Panc1 (cell line): ENCODE data around the gene DTD1. TPM values are rescaled to one million over a fixed set of nuclear protein-coding genes. Genes with fewer than 3 reads are reported as not detected.

Experiments used
- ATAC-seq: fragments of 200-7000 bp; cut with Tn5 transposase; 2 replicates; pipeline ENCODE4 v1.9.1; 2020; ENCODE audit warnings: mild to moderate bottlenecking, moderate library complexity
- BruUV-seq: library from RNA; stranded (reverse); fragments of 400-500 nt; replicated peaks from 2 replicates; lab custom pipeline; 2021; lab: Mats Ljungman, UMichigan
- CTCF ChIA-PET: fragments of 300-600 bp; sonication (Branson Sonifier 250); formaldehyde crosslinking; loops from one replicate; lab custom pipeline; 2022; ENCODE audit warnings: antibody characterized with exemption; lab: Charles Lee
- POLR2A ChIA-PET: fragments of 300-600 bp; sonication (Branson Sonifier 250); formaldehyde crosslinking; loops from one replicate; lab custom pipeline; 2022; ENCODE audit warnings: antibody characterized with exemption; lab: Charles Lee
- DNase-seq: peaks from one replicate; pipeline ENCODE4 v3.0.0-alpha.2; 2010; ENCODE audit warnings: low read depth, low spot score
- H3K27ac ChIP-seq: 2 replicates; pipeline ENCODE4 v1.5.1; 2011; ENCODE audit warnings: mild to moderate bottlenecking, low read length, inconsistent platforms
- H3K27me3 ChIP-seq: fragments of 200-500 bp; sonication (Bioruptor generic); 2 replicates; pipeline ENCODE4 v1.6.0; 2014; ENCODE audit warnings: low read length, inconsistent platforms; ENCODE audit not compliant: control insufficient read depth, insufficient read depth
- H3K36me3 ChIP-seq: fragments of 200-500 bp; sonication (Bioruptor generic); 2 replicates; pipeline ENCODE4 v1.5.1; 2014; ENCODE audit warnings: inconsistent platforms, mild to moderate bottlenecking, low read length, moderate library complexity; ENCODE audit not compliant: control insufficient read depth, insufficient read depth
- H3K4me1 ChIP-seq: 2 replicates; pipeline ENCODE4 v1.5.1; 2011; ENCODE audit warnings: inconsistent platforms, mild to moderate bottlenecking, low read length, moderate library complexity; ENCODE audit not compliant: control insufficient read depth, insufficient read depth
- H3K4me3 ChIP-seq, 2 experiments: 2 replicates each; pipeline ENCODE4 v1.5.1; 2011 to 2012; ENCODE audit warnings: low read depth in 2 of 2, low read length in 2 of 2, mild to moderate bottlenecking in 2 of 2, inconsistent platforms in 1 of 2, moderate library complexity in 1 of 2
- H3K9me3 ChIP-seq: fragments of 200-500 bp; sonication (Bioruptor generic); 2 replicates; pipeline ENCODE4 v1.5.1; 2014; ENCODE audit warnings: low read depth, mild to moderate bottlenecking, inconsistent platforms, low read length, moderate library complexity; ENCODE audit not compliant: control insufficient read depth, insufficient read depth
- CTCF ChIP-seq: fragments of 450-650 bp; IDR thresholded peaks from 2 replicates; pipeline ENCODE4 v1.5.1; 2017; ENCODE audit warnings: mild to moderate bottlenecking
- POLR2AphosphoS5 ChIP-seq: IDR thresholded peaks from 2 replicates; pipeline ENCODE4 v1.6.1; 2012; ENCODE audit warnings: mild to moderate bottlenecking, low read depth, low read length, moderate library complexity
- REST ChIP-seq, 2 experiments: IDR thresholded peaks; 2 replicates each; pipeline ENCODE4 v1.6.1; 2011 to 2012; ENCODE audit warnings: low read depth in 2 of 2, control low read depth in 1 of 2, low read length in 1 of 2, mild to moderate bottlenecking in 1 of 2, moderate library complexity in 1 of 2; ENCODE audit not compliant: insufficient read depth in 1 of 2
- SIN3A ChIP-seq: IDR thresholded peaks from 2 replicates; pipeline ENCODE4 v1.6.1; 2012; ENCODE audit warnings: low read depth, mild to moderate bottlenecking, low read length, moderate library complexity, borderline replicate concordance; ENCODE audit not compliant: insufficient read depth
- TCF7L2 ChIP-seq: IDR thresholded peaks from 2 replicates; pipeline ENCODE4 v1.6.1; 2011; ENCODE audit warnings: mild to moderate bottlenecking, low read depth, low read length, inconsistent platforms
- in situ Hi-C: cut with HindIII; loops from 2 replicates; pipeline ENCODE4 v1.10.0; 2016; ENCODE audit warnings: low sequenced_read_pairs, low pct_unique_long_range_greater_than_20kb
- intact Hi-C: fragments of 100-400 bp; cut with micrococcal nuclease; formaldehyde crosslinking; loops from one replicate; pipeline ENCODE4 v1.10.0; 2022; ENCODE audit not compliant: unreplicated experiment
- total RNA-seq: library from RNA; stranded (reverse); gene quantifications from one replicate; pipeline ENCODE4 v1.2.1, GENCODE V29; 2021; ENCODE audit not compliant: unreplicated experiment

The DTD1 gene
- total RNA-seq, 1 experiment from 2014 or later = 23.6 TPM

- H3K27ac ChIP-seq = no peak overlapping the region
- DNase-seq (no peak), ATAC-seq (no peak)
- BruUV-seq = no TSS peak
- H3K4me3 ChIP-seq = no peak overlapping the region
- no peaks in the 10 kb centered on the region for H3K36me3 ChIP-seq
- intact Hi-C loops = no loop called here
- H3K9me3 ChIP-seq = no peaks in the 10 kb centered on the region
- TF ChIP-seq REST (IDR thresholded peaks at IDR 0.05; ENCODE audit: insufficient read depth in 1 of 2, low read depth in 2 of 2, low read length in 1 of 2) = no peak
- TF ChIP-seq TCF7L2 = no peak
- no peak for TF ChIP-seq POLR2AphosphoS5
- TF ChIP-seq SIN3A = no peak
- no peak for TF ChIP-seq CTCF
- CTCF ChIA-PET = interaction anchor here (0.7 kb wide), 1 partner anchor 33 kb away, joined by 6 read pairs; no protein-coding TSS in a partner anchor
- POLR2A ChIA-PET = no interaction called here
- no peaks in the 10 kb centered on the region for H3K4me1 ChIP-seq
- in situ Hi-C loops = no loop called here
- H3K27me3 ChIP-seq = no peaks in the 10 kb centered on the region
These were observed 156.0 kb downstream of the DTD1 start for GRCh38 chr20:18743665-18744440.

- CTCF ChIA-PET = no interaction called here
- no TSS peak for BruUV-seq
- no peaks in the 10 kb centered on the region for H3K9me3 ChIP-seq
- DNase-seq (no peak), ATAC-seq (no peak)
- POLR2A ChIA-PET = no interaction called here
- no peak for TF ChIP-seq TCF7L2
- no peak for TF ChIP-seq REST (IDR thresholded peaks at IDR 0.05; ENCODE audit: insufficient read depth in 1 of 2, low read depth in 2 of 2, low read length in 1 of 2)
- no peak for TF ChIP-seq POLR2AphosphoS5
- TF ChIP-seq CTCF = no peak
- no peaks in the 10 kb centered on the region for H3K4me1 ChIP-seq
- H3K27me3 ChIP-seq = no peaks in the 10 kb centered on the region
- intact Hi-C loops = no loop called here
- in situ Hi-C loops = no loop called here
- no peak overlapping the region for H3K27ac ChIP-seq
- H3K36me3 ChIP-seq = no peaks in the 10 kb centered on the region
- no peak overlapping the region for H3K4me3 ChIP-seq
These were observed 159.2 kb downstream of the DTD1 start for GRCh38 chr20:18747090-18747489.
